Loucy (cell line): ENCODE results near the gene WNT9A.

Experiments
- H2AFZ ChIP-seq: fragments of 200-600 bp; sonication (generic); 2 replicates; pipeline ENCODE4 v1.6.0; 2016; ENCODE audit warnings: antibody characterized with exemption, mild to moderate bottlenecking, low read length, moderate library complexity
- H3F3A ChIP-seq: fragments of 200-600 bp; 2 replicates; pipeline ENCODE4 v1.6.0; 2016; ENCODE audit warnings: antibody characterized with exemption, low read depth, mild to moderate bottlenecking
- H3K27me3 ChIP-seq: fragments of 200-600 bp; sonication (generic); 2 replicates; pipeline ENCODE4 v1.6.1; 2014; ENCODE audit warnings: low read length, mild to moderate bottlenecking; ENCODE audit not compliant: insufficient read depth, poor library complexity, severe bottlenecking
- H3K36me3 ChIP-seq: fragments of 200-600 bp; sonication (generic); 2 replicates; pipeline ENCODE4 v1.6.1; 2016; ENCODE audit warnings: low read length; ENCODE audit not compliant: insufficient read depth
- H3K4me1 ChIP-seq: fragments of 200-600 bp; sonication (generic); 2 replicates; pipeline ENCODE4 v1.5.1; 2014; ENCODE audit warnings: low read length, mild to moderate bottlenecking; ENCODE audit not compliant: insufficient read depth, poor library complexity, severe bottlenecking
- H3K4me2 ChIP-seq: fragments of 200-600 bp; sonication (generic); 2 replicates; pipeline ENCODE4 v1.6.0; 2014; ENCODE audit warnings: antibody characterized with exemption, low read length, low read depth, mild to moderate bottlenecking; ENCODE audit not compliant: poor library complexity, severe bottlenecking
- H3K4me3 ChIP-seq: fragments of 200-600 bp; sonication (generic); 2 replicates; pipeline ENCODE4 v1.5.1; 2014; ENCODE audit warnings: low read length, mild to moderate bottlenecking, mixed read lengths; ENCODE audit not compliant: poor library complexity, severe bottlenecking
- H3K79me2 ChIP-seq: fragments of 200-600 bp; sonication (generic); 2 replicates; pipeline ENCODE4 v1.6.1; 2014; ENCODE audit warnings: low read length; ENCODE audit not compliant: insufficient read depth
- H3K9ac ChIP-seq: fragments of 200-600 bp; sonication (generic); 2 replicates; pipeline ENCODE4 v1.6.0; 2014; ENCODE audit warnings: mild to moderate bottlenecking, low read depth, low read length, moderate library complexity; ENCODE audit not compliant: poor library complexity, severe bottlenecking
- H3K9me2 ChIP-seq: fragments of 200-600 bp; sonication (generic); replicated peaks from 2 replicates; pipeline ENCODE4 v1.6.1; 2016; ENCODE audit warnings: low read depth, low read length, mixed read lengths
- H3K9me3 ChIP-seq: fragments of 200-600 bp; sonication (generic); 2 replicates; pipeline ENCODE4 v1.6.1; 2014; ENCODE audit warnings: mild to moderate bottlenecking, antibody characterized with exemption, low read length, low read depth; ENCODE audit not compliant: insufficient read depth
- H4K20me1 ChIP-seq: fragments of 200-600 bp; sonication (generic); 2 replicates; pipeline ENCODE4 v1.6.0; 2014; ENCODE audit warnings: antibody characterized with exemption, low read length, mild to moderate bottlenecking; ENCODE audit not compliant: insufficient read depth, poor library complexity, severe bottlenecking
- CTCF ChIP-seq: fragments of 200-600 bp; sonication (generic); conservative IDR thresholded peaks from 2 replicates; pipeline ENCODE4 v1.5.1; 2014; ENCODE audit warnings: mild to moderate bottlenecking, antibody characterized with exemption, low read length
- EZH2phosphoT487 ChIP-seq: fragments of 200-600 bp; IDR thresholded peaks from 2 replicates; pipeline ENCODE4 v1.6.1; 2018; ENCODE audit warnings: antibody characterized with exemption, mild to moderate bottlenecking, moderate library complexity, borderline replicate concordance

WNT9A gene

GRCh38 chr1:227942716-227943261 lies 4.9 kb downstream of the WNT9A start:
- Histone ChIP-seq H3K4me3 (no peak overlapping the region), H3K79me2 (no peaks in the 10 kb centered on the region), H2AFZ (no peak overlapping the region), H3K9me3 (no peaks in the 10 kb centered on the region; the same call in 1 of the 2 replicates), H3K9ac (no peak overlapping the region), H3F3A (no peaks in the 10 kb centered on the region), H3K36me3 (no peaks in the 10 kb centered on the region), H4K20me1 (no peaks in the 10 kb centered on the region), H3K4me2 (no peak overlapping the region), H3K9me2 (no peaks in the 10 kb centered on the region), H3K4me1 (peaks cover 8% of the 10 kb centered on the region), H3K27me3 (peaks cover 9% of the 10 kb centered on the region)
- TF ChIP-seq CTCF (no peak), EZH2phosphoT487 (no peak)

- Histone ChIP-seq H3K79me2 (no peaks in the 10 kb centered on the region), H4K20me1 (no peaks in the 10 kb centered on the region)
- TF ChIP-seq CTCF = no peak
- no peak for TF ChIP-seq EZH2phosphoT487
These were observed 5.6 kb downstream of the WNT9A start for GRCh38 chr1:227942021-227942715.

GRCh38 chr1:227941509-227942020 lies 6.2 kb downstream of the WNT9A start:
- no peaks in the 10 kb centered on the region for H3K79me2 ChIP-seq
- no peaks in the 10 kb centered on the region for H4K20me1 ChIP-seq
- H3F3A ChIP-seq = no peaks in the 10 kb centered on the region
- H2AFZ ChIP-seq = no peak overlapping the region
- no peak overlapping the region for H3K4me2 ChIP-seq
- no peaks in the 10 kb centered on the region for H3K9me2 ChIP-seq
- H3K9ac ChIP-seq = no peak overlapping the region
- peaks cover 4% of the 10 kb centered on the region for H3K4me1 ChIP-seq
- H3K4me3 ChIP-seq = no peak overlapping the region
- no peaks in the 10 kb centered on the region for H3K36me3 ChIP-seq
- TF ChIP-seq CTCF (no peak), EZH2phosphoT487 (no peak)
- H3K9me3 ChIP-seq = no peaks in the 10 kb centered on the region; the same call in 1 of the 2 replicates
- H3K27me3 ChIP-seq = no peaks in the 10 kb centered on the region

More at GRCh38 chr1:227942021-227942715, 5.6 kb downstream of the WNT9A start:
- Histone ChIP-seq H2AFZ (no peak overlapping the region), H3K9me2 (no peaks in the 10 kb centered on the region), H3K27me3 (peaks cover 5% of the 10 kb centered on the region), H3K4me1 (peaks cover 6% of the 10 kb centered on the region), H3K9ac (no peak overlapping the region), H3K4me3 (no peak overlapping the region), H3F3A (no peaks in the 10 kb centered on the region), H3K9me3 (no peaks in the 10 kb centered on the region; the same call in 1 of the 2 replicates), H3K4me2 (no peak overlapping the region), H3K36me3 (no peaks in the 10 kb centered on the region)
